Measurements from ENCODE around the gene POP4.
A peak's percentile ranks its signal among the peaks of the same experiment; 100 is the strongest.

The POP4 gene

GRCh38 chr19:29631450-29631849 is 25.4 kb downstream of the POP4 start:
- DNase-seq (ENCODE audit: low spot score) = no peak

GRCh38 chr19:29634002-29634401 is 27.9 kb downstream of the POP4 start:
- no peak for DNase-seq (ENCODE audit: low spot score)

GRCh38 chr19:29634423-29635130 is 28.5 kb downstream of the POP4 start:
- no peak for DNase-seq (ENCODE audit: low spot score)

GRCh38 chr19:29635963-29636362 is 29.9 kb downstream of the POP4 start:
- DNase-seq (ENCODE audit: low spot score) = no peak

- DNase-seq (ENCODE audit: low spot score) = no peak
Measured at GRCh38 chr19:29636553-29637360, 30.7 kb downstream of the POP4 start.

GRCh38 chr19:29639086-29639485 is 33.0 kb downstream of the POP4 start:
- DNase-seq (ENCODE audit: low spot score) = no peak

GRCh38 chr19:29640231-29640630 is 34.1 kb downstream of the POP4 start:
- DNase-seq (ENCODE audit: low spot score) = no peak

- DNase-seq (ENCODE audit: low spot score) = no peak
Measured at GRCh38 chr19:29641597-29641996, 35.5 kb downstream of the POP4 start.

- DNase-seq (ENCODE audit: low spot score) = no peak
Measured at GRCh38 chr19:29643361-29643935, 37.4 kb downstream of the POP4 start.

- no peak for DNase-seq (ENCODE audit: low spot score)
Measured at GRCh38 chr19:29644210-29644609, 38.1 kb downstream of the POP4 start.

GRCh38 chr19:29645491-29645867 is 39.4 kb downstream of the POP4 start:
- DNase-seq (ENCODE audit: low spot score) = no peak

- DNase-seq (ENCODE audit: low spot score) = no peak
Measured at GRCh38 chr19:29645911-29646310, 39.8 kb downstream of the POP4 start.

- no peak for DNase-seq (ENCODE audit: low spot score)
Measured at GRCh38 chr19:29650772-29651387, 44.8 kb downstream of the POP4 start.

- no peak for DNase-seq (ENCODE audit: low spot score)
Measured at GRCh38 chr19:29651622-29652394, 45.7 kb downstream of the POP4 start.

GRCh38 chr19:29653398-29653797 is 47.3 kb downstream of the POP4 start:
- no peak for DNase-seq (ENCODE audit: low spot score)

GRCh38 chr19:29655648-29656335 is 49.7 kb downstream of the POP4 start:
- no peak for DNase-seq (ENCODE audit: low spot score)

GRCh38 chr19:29658221-29658991 is 52.3 kb downstream of the POP4 start:
- no peak for DNase-seq (ENCODE audit: low spot score)

GRCh38 chr19:29660835-29661234 is 54.8 kb downstream of the POP4 start:
- DNase-seq (ENCODE audit: low spot score) = no peak

GRCh38 chr19:29662278-29662603 is 56.2 kb downstream of the POP4 start:
- no peak for DNase-seq (ENCODE audit: low spot score)

GRCh38 chr19:29662604-29663404 is 56.7 kb downstream of the POP4 start:
- DNase-seq (ENCODE audit: low spot score) = peak; percentile 90
